OCI-LY3 (cell line): ENCODE data around the gene SGPP2.

ENCODE experiments used
- H2AFZ ChIP-seq: fragments of 200-600, 300-600 bp; shearing (Covaris generic); 2 replicates; pipeline ENCODE4 v1.6.0; 2014; ENCODE audit warnings: antibody characterized with exemption, low read depth, low read length
- H3K27ac ChIP-seq: fragments of 200-600, 300-600 bp; sonication (generic); 2 replicates; pipeline ENCODE4 v1.5.1; 2014; ENCODE audit warnings: mild to moderate bottlenecking, low read length, moderate library complexity, mixed read lengths
- H3K27me3 ChIP-seq: fragments of 200-600, 300-600 bp; sonication (generic); 2 replicates; pipeline ENCODE4 v1.6.1; 2014; ENCODE audit warnings: low read depth, low read length, mixed read lengths
- H3K36me3 ChIP-seq: fragments of 200-600, 300-600 bp; sonication (generic); replicated peaks from 2 replicates; pipeline ENCODE3; 2014; ENCODE audit warnings: low read depth, low read length, mixed read lengths
- H3K4me1 ChIP-seq: fragments of 300-600, 200-600 bp; sonication (generic); 2 replicates; pipeline ENCODE4 v1.6.1; 2014; ENCODE audit warnings: low read length, mixed read lengths
- H3K4me2 ChIP-seq: fragments of 200-600, 300-600 bp; sonication (generic); 2 replicates; pipeline ENCODE4 v1.6.1; 2014; ENCODE audit warnings: low read length, mixed read lengths
- H3K4me3 ChIP-seq: fragments of 300-600, 200-600 bp; sonication (generic); 2 replicates; pipeline ENCODE4 v1.5.1; 2014; ENCODE audit warnings: antibody characterized with exemption, mild to moderate bottlenecking, low read length, moderate library complexity
- H3K79me2 ChIP-seq: fragments of 300-600, 200-600 bp; shearing (Covaris generic); 2 replicates; pipeline ENCODE4 v1.6.1; 2014; ENCODE audit warnings: mild to moderate bottlenecking, low read length, mixed read lengths
- H3K9ac ChIP-seq: fragments of 300-600, 200-600 bp; shearing (Covaris generic); 2 replicates; pipeline ENCODE4 v1.6.0; 2014; ENCODE audit warnings: mild to moderate bottlenecking, low read length, moderate library complexity
- H3K9me3 ChIP-seq: fragments of 200-600, 300-600 bp; shearing (Covaris generic); 2 replicates; pipeline ENCODE4 v1.6.1; 2014; ENCODE audit warnings: low read length, mixed read lengths; ENCODE audit not compliant: insufficient read depth
- H4K20me1 ChIP-seq: fragments of 200-600, 300-600 bp; sonication (generic); 2 replicates; pipeline ENCODE4 v1.6.1; 2016; ENCODE audit warnings: low read length, mixed read lengths; ENCODE audit not compliant: insufficient read depth
- EZH2phosphoT487 ChIP-seq: fragments of 200-600 bp; shearing (Covaris generic); IDR thresholded peaks from 2 replicates; pipeline ENCODE4 v1.6.1; 2018; ENCODE audit warnings: antibody characterized with exemption, mixed run types, low read depth
- TF ChIP-seq, protein P1 (sequence below): fragments of 200-600, 300-600 bp; sonication (generic); IDR thresholded peaks from 2 replicates; pipeline ENCODE4 v1.5.1; 2014; ENCODE audit warnings: antibody characterized with exemption, low read length, low read depth

SGPP2 gene

DNA sequence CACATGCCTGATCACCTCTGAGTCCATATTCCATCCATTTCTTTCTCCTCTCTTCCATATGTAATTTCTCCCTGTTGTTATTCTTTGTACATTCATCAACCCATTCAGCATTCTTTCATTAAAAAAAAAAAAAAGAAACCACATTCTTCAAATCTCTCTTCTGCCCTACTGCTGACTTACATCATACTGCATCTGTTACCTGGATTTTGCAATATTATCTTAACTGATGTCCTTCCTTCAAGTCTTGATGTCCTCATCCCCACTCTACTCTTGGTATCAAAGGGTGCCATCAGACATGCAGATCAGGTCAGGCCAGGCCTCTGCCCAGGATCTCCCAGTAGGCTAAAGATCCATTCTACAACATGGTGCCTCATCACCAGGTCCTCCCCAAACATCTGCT is 90.6 kb downstream of the SGPP2 start:
- Histone ChIP-seq H2AFZ (no peak overlapping the region), H3K4me2 (no peak overlapping the region), H3K79me2 (no peaks in the 10 kb centered on the region), H4K20me1 (no peaks in the 10 kb centered on the region), H3K27ac (no peak overlapping the region), H3K9ac (no peak overlapping the region), H3K4me1 (no peaks in the 10 kb centered on the region), H3K36me3 (no peaks in the 10 kb centered on the region), H3K27me3 (no peaks in the 10 kb centered on the region), H3K9me3 (no peaks in the 10 kb centered on the region), H3K4me3 (no peak overlapping the region)
- no peak for TF ChIP-seq EZH2phosphoT487
- TF ChIP-seq, protein P1, sequence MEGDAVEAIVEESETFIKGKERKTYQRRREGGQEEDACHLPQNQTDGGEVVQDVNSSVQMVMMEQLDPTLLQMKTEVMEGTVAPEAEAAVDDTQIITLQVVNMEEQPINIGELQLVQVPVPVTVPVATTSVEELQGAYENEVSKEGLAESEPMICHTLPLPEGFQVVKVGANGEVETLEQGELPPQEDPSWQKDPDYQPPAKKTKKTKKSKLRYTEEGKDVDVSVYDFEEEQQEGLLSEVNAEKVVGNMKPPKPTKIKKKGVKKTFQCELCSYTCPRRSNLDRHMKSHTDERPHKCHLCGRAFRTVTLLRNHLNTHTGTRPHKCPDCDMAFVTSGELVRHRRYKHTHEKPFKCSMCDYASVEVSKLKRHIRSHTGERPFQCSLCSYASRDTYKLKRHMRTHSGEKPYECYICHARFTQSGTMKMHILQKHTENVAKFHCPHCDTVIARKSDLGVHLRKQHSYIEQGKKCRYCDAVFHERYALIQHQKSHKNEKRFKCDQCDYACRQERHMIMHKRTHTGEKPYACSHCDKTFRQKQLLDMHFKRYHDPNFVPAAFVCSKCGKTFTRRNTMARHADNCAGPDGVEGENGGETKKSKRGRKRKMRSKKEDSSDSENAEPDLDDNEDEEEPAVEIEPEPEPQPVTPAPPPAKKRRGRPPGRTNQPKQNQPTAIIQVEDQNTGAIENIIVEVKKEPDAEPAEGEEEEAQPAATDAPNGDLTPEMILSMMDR = no peak

DNA sequence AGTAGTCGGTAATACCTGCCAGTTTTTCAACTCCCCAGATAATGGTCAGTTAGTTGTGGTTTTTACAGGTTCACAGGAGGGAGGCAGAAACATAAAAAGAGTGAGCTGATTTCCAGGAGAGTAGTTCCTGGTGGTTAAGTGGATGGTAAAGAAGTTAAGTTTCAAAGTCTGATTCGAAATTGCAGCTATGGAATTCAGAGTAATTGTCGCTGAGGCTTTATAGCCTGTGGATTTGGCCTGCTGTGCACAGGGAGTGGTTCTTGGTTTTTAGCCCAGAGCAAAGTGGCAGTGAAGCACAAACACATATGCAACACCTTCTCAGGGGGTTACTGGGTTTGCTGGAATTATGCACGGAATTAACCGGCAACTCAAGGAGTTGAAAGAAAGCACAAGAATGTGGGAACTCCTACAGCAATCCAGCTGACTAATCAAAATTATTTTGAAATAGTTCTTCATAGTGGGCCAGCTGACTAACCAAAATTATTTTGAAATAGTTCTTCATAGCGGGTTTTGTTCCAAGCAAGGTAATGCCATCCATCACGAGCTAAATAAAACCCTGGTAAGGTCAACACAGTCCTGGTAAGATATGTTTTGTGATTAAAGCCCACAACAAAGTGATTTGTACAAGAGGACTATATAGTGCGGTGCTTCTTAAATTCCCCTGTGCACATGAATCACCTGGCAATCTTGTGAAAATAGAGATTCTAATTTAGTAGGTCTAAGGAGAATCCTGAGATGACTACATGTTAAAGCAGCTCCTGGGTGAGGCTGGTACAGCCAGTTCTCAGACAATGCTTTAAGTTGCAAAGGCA is 94.4 kb downstream of the SGPP2 start:
- Histone ChIP-seq H3K79me2 (no peaks in the 10 kb centered on the region), H3K4me2 (no peak overlapping the region), H4K20me1 (no peaks in the 10 kb centered on the region), H3K9ac (no peak overlapping the region), H3K36me3 (no peaks in the 10 kb centered on the region), H3K4me3 (no peak overlapping the region), H3K27me3 (no peaks in the 10 kb centered on the region), H2AFZ (no peak overlapping the region), H3K4me1 (0 out of 2 replicates have a peak, but pooled peaks cover under 1% of the 10 kb centered on the region), H3K27ac (no peak overlapping the region), H3K9me3 (no peaks in the 10 kb centered on the region)
- TF ChIP-seq EZH2phosphoT487 = no peak
- TF ChIP-seq, protein P1 = no peak

DNA sequence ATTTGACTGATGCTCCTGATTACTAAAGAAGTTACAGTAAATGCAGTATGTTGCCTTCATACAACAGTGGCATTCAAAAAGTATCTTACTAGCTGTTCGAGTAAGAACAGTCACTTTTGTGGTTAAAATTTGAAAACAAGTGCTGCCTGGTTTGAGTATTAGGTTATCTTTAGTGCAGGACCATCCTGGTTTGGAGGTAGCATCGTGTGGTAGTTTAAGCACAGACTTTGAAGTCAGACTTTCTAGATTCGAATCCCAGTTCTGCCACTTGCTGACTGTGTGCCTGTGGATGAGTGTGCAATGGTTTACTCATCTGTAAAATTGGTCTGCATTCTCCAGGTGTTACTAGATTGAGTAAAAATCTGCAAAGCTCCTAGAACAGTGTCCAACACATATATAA is 96.8 kb downstream of the SGPP2 start:
- Histone ChIP-seq H3K27me3 (no peaks in the 10 kb centered on the region), H3K4me1 (0 out of 2 replicates have a peak, but pooled peaks cover 3% of the 10 kb centered on the region), H3K4me2 (no peak overlapping the region), H3K9ac (no peak overlapping the region), H3K27ac (no peak overlapping the region), H2AFZ (no peak overlapping the region), H3K79me2 (no peaks in the 10 kb centered on the region), H4K20me1 (no peaks in the 10 kb centered on the region), H3K9me3 (no peaks in the 10 kb centered on the region), H3K36me3 (no peaks in the 10 kb centered on the region), H3K4me3 (no peak overlapping the region)
- no peak for TF ChIP-seq EZH2phosphoT487
- TF ChIP-seq, protein P1 = no peak

DNA sequence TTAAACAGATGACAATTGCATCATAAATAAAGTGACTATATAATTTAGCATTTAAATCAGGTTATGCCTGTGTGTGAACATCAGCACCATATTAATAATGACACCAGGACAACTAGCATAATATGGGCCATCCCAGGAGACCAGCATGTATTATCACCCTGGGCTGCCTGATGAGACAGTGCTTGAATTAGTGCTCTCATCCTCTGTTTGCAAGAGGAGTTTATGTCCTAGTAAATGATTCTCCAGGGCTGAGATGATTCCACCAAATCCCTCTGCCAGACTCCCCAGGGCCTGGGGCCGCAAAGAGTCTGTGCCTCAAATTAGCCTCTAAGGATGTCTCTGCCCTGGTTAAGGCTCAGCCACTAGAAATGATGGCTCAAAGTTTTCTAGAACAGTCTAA is 97.7 kb downstream of the SGPP2 start:
- Histone ChIP-seq H4K20me1 (no peaks in the 10 kb centered on the region), H3K27me3 (no peaks in the 10 kb centered on the region), H2AFZ (no peak overlapping the region), H3K9me3 (no peaks in the 10 kb centered on the region), H3K4me1 (0 out of 2 replicates have a peak, but pooled peaks cover 3% of the 10 kb centered on the region), H3K9ac (no peak overlapping the region), H3K36me3 (no peaks in the 10 kb centered on the region), H3K79me2 (no peaks in the 10 kb centered on the region), H3K4me2 (no peak overlapping the region), H3K27ac (no peak overlapping the region), H3K4me3 (no peak overlapping the region)
- TF ChIP-seq, protein P1 = no peak
- no peak for TF ChIP-seq EZH2phosphoT487
